Measurements from ENCODE around the gene LRRC40.
"Not testable (repeated sequence)": the region's sequence is repeated elsewhere in the genome, so short reads cannot be mapped to it uniquely, and the experiment has no call there.

Gene LRRC40

DNA sequence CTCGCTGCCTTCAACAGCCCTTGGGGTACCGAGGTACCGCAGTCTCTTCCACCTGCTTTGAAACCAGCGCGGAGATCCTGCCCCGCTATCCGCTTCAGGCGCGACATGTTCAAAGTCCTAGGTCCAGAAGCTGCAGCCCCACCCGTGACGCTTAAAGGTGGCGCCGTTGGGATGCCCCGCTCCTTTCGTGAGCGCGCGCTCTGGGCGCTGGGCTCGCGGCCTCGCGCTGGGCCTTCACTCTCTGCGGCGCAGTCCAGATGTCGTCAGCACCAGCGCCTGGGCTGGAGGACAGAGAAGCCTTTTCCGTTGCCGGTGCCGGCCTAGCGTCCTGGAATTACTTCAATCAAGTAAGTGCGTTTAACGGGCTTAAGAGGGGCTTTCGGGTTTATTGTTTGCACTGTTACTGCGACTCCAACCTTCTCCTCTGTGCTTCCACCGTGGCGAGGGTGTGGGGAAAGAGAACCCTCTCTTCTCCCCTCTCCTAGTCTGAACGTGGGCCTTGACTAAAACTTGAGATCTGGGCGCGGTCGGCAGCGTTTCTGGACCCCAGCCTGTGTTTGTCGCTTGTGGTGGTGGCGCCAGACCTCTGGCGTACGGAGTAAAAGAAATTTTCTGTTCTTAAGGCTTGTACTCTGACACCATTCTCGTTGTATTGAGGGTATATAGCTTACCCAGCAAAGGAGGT is at the start of gene LRRC40:
Gene LRRC40, minus strand, starts transcription at position 146 of the 685 bp plus-strand sequence. Its CDS starts 39 bp downstream, at position 107.
- peak; percentile 77 for DNase-seq

GRCh38 chr1:70248729-70249128 is 43.4 kb upstream of the LRRC40 start:
- DNase-seq = no peak

- DNase-seq = no peak
Observed at GRCh38 chr1:70247768-70248167, 42.4 kb upstream of the LRRC40 start.

DNA sequence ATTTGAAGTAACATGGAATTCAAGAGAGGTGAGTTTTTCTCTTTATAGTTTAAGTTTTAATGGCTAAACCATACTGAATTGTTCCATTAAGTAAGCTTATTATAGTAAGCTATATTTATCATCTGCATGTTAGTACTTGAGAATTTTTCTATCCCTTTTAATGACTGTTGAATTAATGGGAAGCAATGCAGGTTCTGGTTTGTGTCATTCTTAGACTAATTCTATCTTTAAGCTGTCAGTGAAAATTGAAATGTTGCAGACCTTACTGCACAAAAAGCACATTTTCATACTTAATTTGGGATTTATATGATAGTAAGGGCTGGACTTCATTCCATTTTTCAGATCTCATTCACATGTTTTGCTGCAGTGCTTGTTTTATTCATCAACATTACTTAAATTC is 41.7 kb upstream of the LRRC40 start:
- DNase-seq = no peak

- no peak for DNase-seq
Observed at GRCh38 chr1:70239940-70240339, 34.6 kb upstream of the LRRC40 start.

GRCh38 chr1:70234733-70235132 is 29.4 kb upstream of the LRRC40 start:
- DNase-seq = no peak

- DNase-seq = no peak
Observed at GRCh38 chr1:70231475-70231874, 26.1 kb upstream of the LRRC40 start.

- DNase-seq = no peak
Observed at GRCh38 chr1:70228670-70229069, 23.3 kb upstream of the LRRC40 start.

DNA sequence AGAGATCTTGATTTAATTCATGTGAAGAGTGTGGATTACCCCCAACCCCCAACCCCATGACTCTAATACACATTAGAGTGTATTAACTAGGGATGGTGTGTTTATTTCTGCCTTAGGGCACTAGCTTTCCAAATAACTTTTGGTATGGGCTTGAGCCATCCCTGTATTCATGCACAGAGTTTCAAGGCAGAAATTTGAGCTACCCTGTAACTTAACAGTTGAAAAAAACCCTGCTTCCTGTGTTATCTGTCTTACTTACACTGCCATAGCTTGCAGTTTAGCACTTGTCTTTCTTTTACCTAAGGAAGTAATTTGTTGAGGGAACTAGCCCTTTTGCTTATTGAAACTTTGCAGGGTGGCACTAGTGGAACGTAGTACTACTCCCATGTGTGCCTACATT is 22.1 kb upstream of the LRRC40 start:
- DNase-seq = no peak

- no peak for DNase-seq
Observed at GRCh38 chr1:70224954-70225353, 19.6 kb upstream of the LRRC40 start.

DNA sequence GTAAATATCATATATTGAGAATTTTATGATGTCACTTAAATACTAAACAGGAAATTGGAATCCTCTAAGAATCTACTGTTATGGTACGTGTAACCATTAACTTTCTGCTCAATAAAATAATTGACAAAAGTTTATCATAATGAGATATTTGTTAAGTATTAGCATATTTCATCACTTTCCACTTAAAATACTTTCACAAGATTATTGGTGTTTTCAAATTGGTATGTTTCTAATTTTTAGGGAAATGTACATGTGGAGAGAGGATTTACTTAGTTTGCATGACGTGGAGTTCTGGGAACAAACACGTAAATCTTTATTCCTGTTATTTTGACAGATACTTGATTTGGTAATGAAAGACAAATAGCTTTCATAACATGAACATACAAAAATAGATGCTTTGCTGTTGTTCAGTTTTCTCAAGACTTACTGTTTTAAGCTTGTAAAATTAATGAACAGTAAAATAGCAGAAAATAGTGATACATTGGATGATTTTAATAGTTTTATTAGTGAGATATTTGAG is 17.4 kb upstream of the LRRC40 start:
- no peak for DNase-seq

- peak; percentile 87 for DNase-seq
Observed at GRCh38 chr1:70221238-70222121, 16.1 kb upstream of the LRRC40 start, which contains the start of gene SRSF11. Gene SRSF11, plus strand, starts transcription at chr1:70221380. Its CDS starts 257 bp downstream, at chr1:70221637.

- DNase-seq = no peak
Observed at GRCh38 chr1:70220517-70221237, 15.3 kb upstream of the LRRC40 start.

GRCh38 chr1:70220015-70220414 is 14.6 kb upstream of the LRRC40 start:
- no peak for DNase-seq

- DNase-seq = no peak
Observed at GRCh38 chr1:70211541-70211940, 6.2 kb upstream of the LRRC40 start.

DNA sequence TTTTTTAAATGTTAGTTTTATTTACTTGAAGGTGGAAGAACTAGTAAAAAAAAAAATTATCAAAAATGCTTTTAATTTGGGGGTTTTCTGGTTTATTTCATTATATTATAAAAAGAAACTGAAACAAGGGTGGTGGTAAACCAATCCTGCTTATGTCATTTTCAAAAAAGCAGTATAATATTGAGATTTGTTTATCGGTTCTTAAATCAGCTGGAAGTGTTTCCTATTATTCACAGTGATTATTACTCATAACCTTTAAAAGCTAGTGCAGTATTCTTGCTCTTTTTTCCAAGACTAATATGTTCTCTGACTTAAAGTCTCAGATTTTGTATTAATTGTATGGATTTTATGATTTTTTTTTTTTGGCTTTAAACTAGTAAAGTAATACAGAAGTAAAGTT is 5.4 kb upstream of the LRRC40 start:
- DNase-seq = no peak

GRCh38 chr1:70208292-70208691 is 2.9 kb upstream of the LRRC40 start:
- DNase-seq = no peak

DNA sequence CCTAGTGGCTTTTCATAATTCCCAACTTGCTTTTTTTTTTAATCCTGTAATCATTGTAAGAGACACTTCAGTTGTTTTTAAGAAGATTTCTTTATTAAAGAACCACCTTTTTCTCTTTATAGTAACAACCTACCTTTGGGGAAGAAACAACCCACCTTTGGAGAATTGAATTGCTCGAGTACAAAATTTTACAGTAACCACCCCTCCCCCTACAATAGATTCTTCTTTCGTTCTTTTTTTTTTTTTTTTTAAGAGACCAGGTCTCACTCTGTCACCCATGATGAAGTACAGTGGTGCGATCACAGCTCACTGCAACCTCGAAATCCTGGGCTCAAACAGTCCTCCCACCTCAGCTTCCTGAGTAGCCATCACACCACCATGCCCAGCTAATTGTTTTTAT is 2.1 kb upstream of the LRRC40 start:
- no peak for DNase-seq

DNA sequence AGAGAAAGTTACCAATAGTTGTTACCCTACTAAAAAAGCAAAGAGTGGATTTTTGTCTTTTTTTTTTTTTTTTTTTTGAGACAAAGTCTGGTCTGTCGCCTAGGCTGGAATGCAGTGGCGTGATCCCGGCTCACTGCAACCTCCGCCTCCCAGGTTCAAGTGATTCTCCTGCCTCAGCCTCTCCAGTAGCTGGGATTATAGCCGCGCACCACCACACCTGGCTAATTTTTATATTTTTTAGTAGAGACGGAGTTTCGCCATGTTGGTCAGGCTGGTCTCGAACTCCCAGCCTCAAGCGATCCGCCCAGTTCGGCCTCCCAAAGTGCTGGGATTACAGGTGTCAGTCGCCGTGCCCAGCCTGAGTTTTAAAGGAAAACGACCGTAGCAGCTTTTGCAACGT is 1.5 kb upstream of the LRRC40 start:
- DNase-seq = not testable (repeated sequence)

DNA sequence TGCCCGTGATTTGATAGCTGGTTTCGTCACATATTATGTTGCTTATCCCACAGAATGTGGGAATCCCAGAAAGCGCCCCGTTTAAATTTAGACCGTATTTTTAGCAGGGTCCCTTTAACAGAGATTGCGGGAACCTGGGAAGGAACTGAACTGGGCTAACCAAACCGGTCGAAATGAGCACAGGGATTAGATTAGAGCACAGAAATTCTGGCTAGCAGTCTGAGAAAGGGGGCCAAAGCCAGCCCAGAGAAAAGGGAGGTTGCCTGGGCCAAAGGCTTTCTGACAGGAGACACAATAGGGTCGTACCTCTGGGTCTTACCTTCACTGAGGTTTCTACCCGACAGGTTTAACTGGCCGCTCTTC is 327 bp downstream of the LRRC40 start:
- DNase-seq = no peak

DNA sequence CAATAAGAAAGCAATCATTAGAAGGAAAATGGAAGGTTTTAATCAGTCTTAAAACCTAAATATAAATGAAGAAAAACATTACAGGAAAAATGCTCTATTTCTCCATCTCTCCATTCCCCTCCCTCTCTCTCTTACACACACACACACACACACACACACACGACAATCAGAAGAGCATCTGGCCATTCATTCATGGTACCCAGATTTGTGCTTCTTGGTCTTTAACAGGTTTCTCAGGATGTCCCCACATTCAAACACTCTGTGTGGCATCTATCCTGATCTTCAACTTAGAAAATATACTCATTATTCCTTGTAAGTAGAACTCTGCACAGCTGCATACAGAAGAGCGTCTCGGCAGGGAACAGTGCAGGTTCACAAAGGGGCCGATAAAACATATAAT is 779 bp downstream of the LRRC40 start:
- DNase-seq = no peak

- no peak for DNase-seq
Observed at GRCh38 chr1:70204139-70204538, 1.2 kb downstream of the LRRC40 start.

- DNase-seq = no peak
Observed at GRCh38 chr1:70202173-70202758, 3.1 kb downstream of the LRRC40 start.

All from NCI-H1092 treated with DMSO at 0.1 percent for 48 hours (cell line).